Ovary (tissue), 3 donors: ENCODE results near the gene DDR2.

Experiments used
- EP300 ChIP-seq: sonication (generic); formaldehyde crosslinking; IDR thresholded peaks from one replicate; pipeline ENCODE4 v1.6.1; 2017; ENCODE audit warnings: antibody characterized with exemption
- POLR2A ChIP-seq: fragments of 450-650 bp; IDR thresholded peaks from one replicate; pipeline ENCODE4 v1.6.1; 2017; ENCODE audit warnings: antibody characterized with exemption, mild to moderate bottlenecking, moderate library complexity
- TF ChIP-seq, protein P1 (sequence below), 3 donors: fragments of 450-650 bp in 2 of 3; fragments of 200-600 bp in 1 of 3; IDR thresholded peaks; one replicate each; pipeline versions ENCODE4 v1.5.1 to v1.8.0; 2016 to 2022; ENCODE audit warnings: antibody characterized with exemption in 3 of 3, mild to moderate bottlenecking in 1 of 3
- donor health status: DM: no; HTN: no; CAD: no.

GRCh38 chr1:162736633-162737067, 104.4 kb downstream of the DDR2 start:
- TF ChIP-seq, protein P1, sequence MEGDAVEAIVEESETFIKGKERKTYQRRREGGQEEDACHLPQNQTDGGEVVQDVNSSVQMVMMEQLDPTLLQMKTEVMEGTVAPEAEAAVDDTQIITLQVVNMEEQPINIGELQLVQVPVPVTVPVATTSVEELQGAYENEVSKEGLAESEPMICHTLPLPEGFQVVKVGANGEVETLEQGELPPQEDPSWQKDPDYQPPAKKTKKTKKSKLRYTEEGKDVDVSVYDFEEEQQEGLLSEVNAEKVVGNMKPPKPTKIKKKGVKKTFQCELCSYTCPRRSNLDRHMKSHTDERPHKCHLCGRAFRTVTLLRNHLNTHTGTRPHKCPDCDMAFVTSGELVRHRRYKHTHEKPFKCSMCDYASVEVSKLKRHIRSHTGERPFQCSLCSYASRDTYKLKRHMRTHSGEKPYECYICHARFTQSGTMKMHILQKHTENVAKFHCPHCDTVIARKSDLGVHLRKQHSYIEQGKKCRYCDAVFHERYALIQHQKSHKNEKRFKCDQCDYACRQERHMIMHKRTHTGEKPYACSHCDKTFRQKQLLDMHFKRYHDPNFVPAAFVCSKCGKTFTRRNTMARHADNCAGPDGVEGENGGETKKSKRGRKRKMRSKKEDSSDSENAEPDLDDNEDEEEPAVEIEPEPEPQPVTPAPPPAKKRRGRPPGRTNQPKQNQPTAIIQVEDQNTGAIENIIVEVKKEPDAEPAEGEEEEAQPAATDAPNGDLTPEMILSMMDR (IDR thresholded peaks at IDR 0.05): no peak
- TF ChIP-seq POLR2A (no peak), EP300 (no peak)
